GM12892 (cell line): ENCODE data around the gene SF3B6.

ENCODE experiments used
- DNase-seq: peaks from one replicate; pipeline ENCODE4 v3.0.0; 2011; ENCODE audit not compliant: insufficient read length
- FAIRE-seq: peaks from 2 replicates; lab custom pipeline; 2011; peaks lifted over from hg19 to GRCh38; lab: Jason Lieb, UNC
- POLR2A ChIP-seq: IDR thresholded peaks from 2 replicates; pipeline ENCODE4 v1.6.1; 2011; ENCODE audit warnings: low read depth, low read length, control low read depth
- POLR2AphosphoS5 ChIP-seq: IDR thresholded peaks from 2 replicates; pipeline ENCODE4 v1.6.1; 2011; ENCODE audit warnings: low read depth, low read length, control low read depth
- TAF1 ChIP-seq: IDR thresholded peaks from 2 replicates; pipeline ENCODE4 v1.6.1; 2011; ENCODE audit warnings: low read depth, mild to moderate bottlenecking, control low read depth, low read length, borderline replicate concordance

Gene SF3B6

DNA sequence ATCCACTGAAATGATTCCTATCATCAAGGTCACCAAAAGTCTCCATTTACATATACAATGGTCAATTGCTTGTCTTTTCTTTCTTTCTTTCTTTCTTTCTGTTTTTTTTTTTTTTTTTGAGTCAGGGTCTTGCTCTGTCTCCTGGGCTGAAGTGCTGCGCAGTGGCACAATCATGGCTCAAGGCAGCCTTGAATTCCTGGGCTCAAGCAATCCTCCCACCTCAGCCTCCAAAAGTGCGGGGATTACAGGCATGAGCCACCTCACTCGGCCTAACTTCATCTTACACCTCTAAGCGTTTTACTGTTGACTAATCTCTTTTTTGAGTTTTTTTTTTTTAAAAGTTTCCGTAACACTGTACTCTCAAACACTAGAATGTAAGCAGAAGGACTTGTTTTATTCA is 867 bp downstream of the SF3B6 start:
- FAIRE-seq: no peak
- no peak for DNase-seq
- TF ChIP-seq POLR2A (no peak), TAF1 (no peak), POLR2AphosphoS5 (no peak)

- TF ChIP-seq POLR2A: no peak
- no peak for TF ChIP-seq TAF1
- no peak for TF ChIP-seq POLR2AphosphoS5
- no peak for DNase-seq
- no peak for FAIRE-seq
Observed at GRCh38 chr2:24073816-24074215, 2.3 kb downstream of the SF3B6 start.

DNA sequence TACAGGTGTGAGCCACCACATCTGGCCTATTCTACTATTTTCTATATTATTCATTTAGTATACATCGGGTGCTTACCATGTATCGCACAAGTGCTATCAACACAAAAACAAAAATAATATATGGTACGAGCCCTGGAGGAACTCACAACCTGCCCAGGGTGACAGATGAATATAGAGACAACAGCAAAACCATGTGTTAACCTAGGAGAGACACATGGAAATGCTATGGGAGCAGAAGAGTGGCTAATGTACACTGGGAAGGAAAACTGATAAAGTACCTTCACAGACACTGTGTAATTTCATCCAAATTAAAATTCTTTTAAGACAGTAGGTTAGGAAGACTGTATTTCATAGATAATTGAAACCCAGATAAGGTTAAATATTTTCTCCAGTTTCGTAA is 3.9 kb downstream of the SF3B6 start:
- TF ChIP-seq POLR2A (no peak), TAF1 (no peak), POLR2AphosphoS5 (no peak)
- FAIRE-seq (no peak), DNase-seq (no peak)

- FAIRE-seq (no peak), DNase-seq (no peak)
- no peak for TF ChIP-seq POLR2A
- TF ChIP-seq POLR2AphosphoS5: no peak
- no peak for TF ChIP-seq TAF1
Observed at GRCh38 chr2:24065341-24065740, 10.8 kb downstream of the SF3B6 start.

- DNase-seq (no peak), FAIRE-seq (no peak)
- TF ChIP-seq POLR2A (no peak), TAF1 (no peak), POLR2AphosphoS5 (no peak)
Observed at GRCh38 chr2:24058564-24059271, 17.4 kb downstream of the SF3B6 start.

DNA sequence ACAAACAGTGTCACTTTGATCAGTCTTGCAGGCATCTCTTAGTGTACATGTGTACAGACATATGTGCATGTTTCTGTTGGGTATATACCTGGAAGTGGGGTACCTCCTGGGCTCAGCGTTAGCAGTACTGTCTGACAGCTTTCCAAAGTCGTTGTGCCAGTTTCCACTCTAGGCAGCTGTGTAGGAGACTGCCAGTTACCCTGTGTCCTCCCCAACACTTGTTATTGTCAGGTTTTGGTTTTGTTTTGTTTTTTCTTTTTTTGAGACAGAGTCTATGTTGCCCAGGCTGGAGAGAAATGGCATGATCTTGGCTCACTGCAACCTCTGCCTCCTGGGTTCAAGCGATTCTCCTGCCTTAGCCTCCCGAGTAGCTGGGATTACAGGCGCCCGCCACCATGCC is 20.4 kb downstream of the SF3B6 start:
- no peak for FAIRE-seq
- TF ChIP-seq TAF1 (no peak), POLR2AphosphoS5 (no peak), POLR2A (no peak)
- DNase-seq: no peak

DNA sequence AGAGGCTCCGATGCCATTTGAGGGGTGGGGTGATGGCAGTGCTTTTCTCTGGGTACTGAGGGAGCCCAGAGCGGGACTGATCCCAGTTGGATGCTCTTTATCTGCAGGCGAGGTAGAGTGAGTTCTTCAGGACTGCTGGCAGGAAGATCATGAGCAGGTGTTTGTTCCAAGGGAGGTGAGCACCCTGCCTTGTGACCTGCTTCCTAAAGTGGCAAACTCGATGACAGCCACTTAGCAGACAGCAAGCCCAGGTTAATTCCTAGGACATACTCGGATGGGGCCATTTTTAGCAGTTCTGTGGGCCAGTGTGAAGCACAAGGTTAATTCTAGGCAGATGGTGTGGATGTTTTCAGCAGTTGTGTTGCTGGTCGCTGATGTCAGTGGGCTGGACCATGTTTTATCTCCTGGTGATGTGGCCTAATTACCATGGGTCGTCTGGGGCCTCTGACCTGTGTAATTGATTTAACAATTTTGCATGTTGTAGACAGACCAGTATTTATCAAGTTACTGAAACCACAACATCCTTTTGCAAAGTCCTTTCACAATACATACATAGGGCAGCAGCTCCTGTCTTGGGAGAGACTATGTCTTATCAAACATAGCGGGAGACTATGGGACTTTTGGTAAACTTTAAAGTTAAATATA is 21.6 kb downstream of the SF3B6 start:
- no peak for FAIRE-seq
- TF ChIP-seq POLR2AphosphoS5 (no peak), TAF1 (no peak), POLR2A (no peak)
- DNase-seq: no peak

DNA sequence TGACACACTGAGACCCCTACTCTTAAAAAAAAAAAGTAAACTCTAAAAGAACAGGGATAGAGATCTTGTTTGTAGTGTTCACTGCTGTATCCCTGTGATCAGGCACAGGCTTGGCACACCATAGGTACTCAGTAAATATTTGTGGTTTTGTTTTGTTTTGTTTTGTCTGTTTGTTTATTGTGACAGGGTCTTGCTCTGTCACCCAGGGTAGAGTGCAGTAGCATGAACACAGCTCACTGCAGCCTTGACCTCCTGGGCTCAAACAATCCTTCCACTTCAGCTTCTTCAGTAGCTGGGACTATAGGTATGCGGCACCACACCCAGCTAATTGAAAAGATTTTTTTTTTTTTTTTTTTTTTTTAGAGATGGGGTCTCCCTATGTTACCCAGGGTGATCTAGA is 23.2 kb downstream of the SF3B6 start:
- TF ChIP-seq POLR2AphosphoS5 (no peak), POLR2A (no peak), TAF1 (no peak)
- FAIRE-seq (no peak), DNase-seq (no peak)

DNA sequence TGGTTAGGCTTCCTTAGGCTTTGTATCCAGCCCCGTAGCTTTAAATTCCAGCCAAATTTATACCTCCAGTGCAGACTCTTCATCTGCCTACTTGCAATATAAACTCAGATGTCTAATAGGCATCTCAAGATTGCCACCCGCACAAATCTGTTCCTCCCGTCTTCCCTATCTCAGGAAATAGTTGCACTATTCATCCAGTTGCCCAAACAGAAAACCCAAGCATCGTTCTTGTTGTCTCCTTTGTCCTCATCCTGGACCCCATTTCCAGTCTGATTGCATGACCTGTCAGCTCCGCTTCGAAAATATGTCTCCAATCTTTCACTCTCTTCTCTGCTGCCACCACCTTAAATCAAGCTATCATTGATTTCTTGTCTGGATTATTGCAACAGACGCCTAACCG is 24.3 kb downstream of the SF3B6 start:
- TF ChIP-seq POLR2AphosphoS5: no peak
- TF ChIP-seq POLR2A: no peak
- TF ChIP-seq TAF1: no peak
- FAIRE-seq: no peak
- no peak for DNase-seq

GRCh38 chr2:24050041-24050979 is 25.8 kb downstream of the SF3B6 start:
- DNase-seq (no peak), FAIRE-seq (no peak)
- no peak for TF ChIP-seq POLR2A
- TF ChIP-seq POLR2AphosphoS5: no peak
- TF ChIP-seq TAF1: no peak

DNA sequence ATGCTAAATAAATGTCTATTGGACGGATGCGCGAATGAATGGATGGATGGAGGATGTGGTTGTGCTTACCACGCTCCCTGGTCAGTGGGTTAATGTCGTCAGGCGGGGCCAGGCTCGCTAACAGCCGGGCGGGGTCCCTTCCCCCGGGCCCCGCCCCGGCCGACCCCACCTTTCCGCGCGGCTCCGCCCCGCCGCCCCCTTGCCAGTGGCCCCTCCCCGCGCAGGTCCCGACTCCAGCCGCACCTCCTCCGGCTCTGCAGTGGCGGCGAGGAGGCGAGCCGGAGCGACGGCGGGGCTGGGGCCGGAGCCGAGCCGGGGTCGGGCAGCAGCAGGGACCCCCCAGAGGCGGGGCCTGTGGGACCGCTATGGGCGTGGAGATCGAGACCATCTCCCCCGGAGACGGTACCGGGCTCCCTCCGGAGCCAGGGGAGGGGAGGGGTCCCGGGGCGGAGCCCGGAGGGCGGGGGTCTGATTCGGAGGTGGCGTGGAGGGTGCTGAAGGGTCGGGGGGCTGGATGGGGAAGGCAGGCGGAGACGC is 26.6 kb downstream of the SF3B6 start, which contains the start of gene FKBP1B:
Gene FKBP1B, plus strand, starts transcription at position 257 of the 537 bp plus-strand sequence. Its CDS starts 109 bp downstream, at position 366.
- FAIRE-seq (peak; percentile 75), DNase-seq (peak; percentile 34)

GRCh38 chr2:24048769-24049484 is 27.2 kb downstream of the SF3B6 start:
- FAIRE-seq: no peak
- no peak for DNase-seq
- TF ChIP-seq POLR2AphosphoS5 (no peak), POLR2A (no peak), TAF1 (no peak)

More for the DNA sequence above, 26.6 kb downstream of the SF3B6 start, which contains the start of gene FKBP1B:
- no peak for TF ChIP-seq POLR2AphosphoS5
